Osteocyte (in vitro differentiated cells): ENCODE measurements around the gene COQ2. TPM values are rescaled to one million over a fixed set of nuclear protein-coding genes. Genes with fewer than 3 reads are reported as not detected.
"Not testable (repeated sequence)": the region's sequence is repeated elsewhere in the genome, so short reads cannot be mapped to it uniquely, and the experiment has no call there.

ENCODE experiments used
- DNase-seq: peaks from one replicate; pipeline ENCODE4 v3.0.0; 2021; ENCODE audit warnings: mixed read lengths; ENCODE audit not compliant: unreplicated experiment; ENCODE audit errors: extremely low spot score
- H3K27ac Mint-ChIP-seq: one replicate; pipeline ENCODE4 v1.8.0; 2021; ENCODE audit warnings: mild to moderate bottlenecking, mixed read lengths; ENCODE audit not compliant: unreplicated experiment
- H3K27me3 Mint-ChIP-seq: one replicate; pipeline ENCODE4 v1.8.0; 2021; ENCODE audit warnings: mixed read lengths; ENCODE audit not compliant: unreplicated experiment
- H3K36me3 Mint-ChIP-seq: one replicate; pipeline ENCODE4 v1.8.0; 2021; ENCODE audit warnings: mixed read lengths; ENCODE audit not compliant: unreplicated experiment
- H3K4me1 Mint-ChIP-seq: one replicate; pipeline ENCODE4 v1.8.0; 2021; ENCODE audit warnings: mixed read lengths; ENCODE audit not compliant: unreplicated experiment
- H3K4me3 Mint-ChIP-seq: one replicate; pipeline ENCODE4 v1.8.0; 2021; ENCODE audit warnings: mild to moderate bottlenecking, moderate library complexity, mixed read lengths; ENCODE audit not compliant: unreplicated experiment
- H3K9me3 Mint-ChIP-seq: one replicate; pipeline ENCODE4 v1.8.0; 2021; ENCODE audit warnings: mixed read lengths; ENCODE audit not compliant: unreplicated experiment
- CTCF ChIP-seq: fragments of 200-600 bp; sonication (generic); IDR thresholded peaks from 2 replicates; pipeline ENCODE4 v1.5.0; 2021; ENCODE audit warnings: antibody characterized with exemption, mild to moderate bottlenecking, moderate library complexity
- total RNA-seq: library from RNA; stranded (reverse); gene quantifications from 2 replicates; pipeline ENCODE4 v1.2.1, GENCODE V29; 2021

COQ2 gene
- total RNA-seq, 1 donor from 2014 or later: 13.1 TPM

GRCh38 chr4:83238393-83239248, 46.0 kb downstream of the COQ2 start:
- DNase-seq: no peak
- no peaks in the 10 kb centered on the region for H3K9me3 Mint-ChIP-seq
- H3K27ac Mint-ChIP-seq: no peak overlapping the region
- no peaks in the 10 kb centered on the region for H3K36me3 Mint-ChIP-seq
- H3K27me3 Mint-ChIP-seq: no peaks in the 10 kb centered on the region
- H3K4me1 Mint-ChIP-seq: no peaks in the 10 kb centered on the region
- no peak overlapping the region for H3K4me3 Mint-ChIP-seq
- TF ChIP-seq CTCF: no peak

- H3K36me3 Mint-ChIP-seq: no peaks in the 10 kb centered on the region
- TF ChIP-seq CTCF: no peak
- no peak for DNase-seq
- no peaks in the 10 kb centered on the region for H3K4me1 Mint-ChIP-seq
- H3K4me3 Mint-ChIP-seq: no peak overlapping the region
- H3K27me3 Mint-ChIP-seq: no peaks in the 10 kb centered on the region
- no peaks in the 10 kb centered on the region for H3K9me3 Mint-ChIP-seq
- no peak overlapping the region for H3K27ac Mint-ChIP-seq
Measured at GRCh38 chr4:83237591-83237990, 47.0 kb downstream of the COQ2 start.

- H3K27me3 Mint-ChIP-seq, H3K27ac Mint-ChIP-seq, H3K9me3 Mint-ChIP-seq, H3K4me3 Mint-ChIP-seq, DNase-seq, H3K36me3 Mint-ChIP-seq, H3K4me1 Mint-ChIP-seq: not testable (repeated sequence)
Measured at GRCh38 chr4:83235645-83236133, 48.9 kb downstream of the COQ2 start.

GRCh38 chr4:83234902-83235644, 49.5 kb downstream of the COQ2 start:
- Mint-ChIP-seq H3K27me3 (no peaks in the 10 kb centered on the region), H3K9me3 (no peaks in the 10 kb centered on the region), H3K4me1 (no peaks in the 10 kb centered on the region), H3K36me3 (no peaks in the 10 kb centered on the region), H3K27ac (no peak overlapping the region), H3K4me3 (no peak overlapping the region)
- no peak for TF ChIP-seq CTCF
- DNase-seq: no peak

GRCh38 chr4:83234387-83234786, 50.2 kb downstream of the COQ2 start:
- H3K27ac Mint-ChIP-seq, H3K36me3 Mint-ChIP-seq: not testable (repeated sequence)

GRCh38 chr4:83232082-83232481, 52.5 kb downstream of the COQ2 start:
- Mint-ChIP-seq H3K27ac (no peak overlapping the region), H3K36me3 (no peaks in the 10 kb centered on the region), H3K27me3 (no peaks in the 10 kb centered on the region), H3K9me3 (no peaks in the 10 kb centered on the region), H3K4me1 (no peaks in the 10 kb centered on the region), H3K4me3 (no peak overlapping the region)
- DNase-seq: no peak
- no peak for TF ChIP-seq CTCF

More at GRCh38 chr4:83234387-83234786, 50.2 kb downstream of the COQ2 start:
- not testable (repeated sequence) for DNase-seq, H3K4me3 Mint-ChIP-seq, H3K4me1 Mint-ChIP-seq, H3K27me3 Mint-ChIP-seq, H3K9me3 Mint-ChIP-seq
